ENCODE data around the gene LMF1. TPM values are rescaled to one million over a fixed set of nuclear protein-coding genes. Genes with fewer than 3 reads are reported as not detected.

Gene LMF1
- total and polyA plus RNA-seq, 2 of the 8 experiments (the other 6 are each of a cell fraction or from before 2014, with no cell fraction given), result 3.5 to 9.1 TPM

- Histone ChIP-seq H3K79me1 (ENCODE audit: low read depth, low read length) (no peaks in the 10 kb centered on the region), H2AK5ac (ENCODE audit: low read depth, low read length) (no peak overlapping the region), H3K4me3 (ENCODE audit: extremely low read depth in 1 of 4, insufficient read depth in 2 of 4, low read depth in 3 of 4, low read length in 4 of 4) (no peak overlapping the region), H3K27ac (ENCODE audit: low read depth, low read length) (no peak overlapping the region), H3K36me3 (ENCODE audit: control insufficient read depth in 2 of 4, insufficient read depth in 4 of 4, low read length in 3 of 4) (no peaks in the 10 kb centered on the region), H2BK20ac (ENCODE audit: low read length) (no peak overlapping the region), H3K9me3 (ENCODE audit: insufficient read depth in 2 of 2, low read depth in 1 of 2, low read length in 1 of 2) (peaks cover 0 to 23% of the 10 kb centered on the region in 2 experiments; a peak in 2 of 4 replicates), H3K23ac (ENCODE audit: insufficient read length) (no peak overlapping the region), H2AFZ (ENCODE audit: low read length) (no peak overlapping the region), H3K79me2 (ENCODE audit: control insufficient read depth in 1 of 2, insufficient read depth in 2 of 2, low read length in 2 of 2) (no peaks in the 10 kb centered on the region), H4K91ac (replicated peaks; ENCODE audit: insufficient read length, low read length) (no peak overlapping the region), H3K18ac (ENCODE audit: extremely low read depth, low read length) (no peak overlapping the region), H2BK5ac (ENCODE audit: low read depth, low read length) (no peak overlapping the region), H3K56ac (replicated peaks; ENCODE audit: insufficient read length, low read depth, low read length) (no peak overlapping the region), H3K9ac (replicated peaks in 1 of 4; ENCODE audit: extremely low read depth in 1 of 4, low read depth in 3 of 4, low read length in 3 of 4) (no peak overlapping the region), H3K14ac (ENCODE audit: insufficient read length) (no peak overlapping the region), H4K5ac (ENCODE audit: insufficient read length, low read depth, low read length) (no peak overlapping the region), H3K23me2 (ENCODE audit: low read depth, low read length) (no peaks in the 10 kb centered on the region), H2BK15ac (ENCODE audit: low read length) (no peak overlapping the region), H4K20me1 (replicated peaks in 1 of 2; ENCODE audit: control insufficient read depth in 1 of 2, insufficient read depth in 2 of 2, low read length in 2 of 2) (no peaks in the 10 kb centered on the region), H3K4me2 (ENCODE audit: insufficient read depth in 1 of 2, low read depth in 2 of 2, low read length in 2 of 2) (no peak overlapping the region), H3K4me1 (replicated peaks in 1 of 4; ENCODE audit: control insufficient read depth in 3 of 4, insufficient read depth in 4 of 4, low read length in 3 of 4) (no peaks in the 10 kb centered on the region), H4K8ac (ENCODE audit: extremely low read depth, insufficient read depth, low read length) (no peak overlapping the region), H3K4ac (replicated peaks; ENCODE audit: insufficient read length, low read depth, low read length) (no peak overlapping the region), H2BK12ac (ENCODE audit: low read depth, low read length) (no peak overlapping the region), H2BK120ac (replicated peaks; ENCODE audit: low read depth, low read length) (no peak overlapping the region), H3K27me3 (replicated peaks in 1 of 4; ENCODE audit: control insufficient read depth in 3 of 4, extremely low read depth in 1 of 4, insufficient read depth in 3 of 4, low read length in 3 of 4) (no peaks in the 10 kb centered on the region)
- 81% methylated on average over 7 of the region's 7 CpGs; no CpG with 5 or more reads in 1 of the 2 experiments for WGBS, 2 experiments (ENCODE audit: extremely low coverage in 1 of 2, insufficient coverage in 1 of 2, insufficient read length in 1 of 2, insufficient replicate concordance in 2 of 2, low coverage in 1 of 2, low lambda C conversion rate in 2 of 2, missing lambda C conversion rate in 1 of 2)
- no peak for TF ChIP-seq GABPA (IDR thresholded peaks at IDR 0.05; ENCODE audit: borderline replicate concordance, insufficient read depth, low read length)
- no peak for TF ChIP-seq SIRT6 (IDR thresholded peaks at IDR 0.05; ENCODE audit: low read length)
- TF ChIP-seq RXRA (IDR thresholded peaks at IDR 0.05; ENCODE audit: insufficient read depth, low read depth, low read length), result no peak
- TF ChIP-seq MAFK (IDR thresholded peaks at IDR 0.05; ENCODE audit: low read depth, low read length), result no peak
- no peak for TF ChIP-seq ATF3 (IDR thresholded peaks at IDR 0.05; ENCODE audit: insufficient read depth, low read depth, low read length)
- TF ChIP-seq SAP30 (IDR thresholded peaks at IDR 0.05; ENCODE audit: insufficient read depth, insufficient replicate concordance, low read length), result no peak
- TF ChIP-seq SP1 (IDR thresholded peaks at IDR 0.05; ENCODE audit: low read depth, low read length), result no peak
- no peak for TF ChIP-seq CTCF (IDR thresholded peaks at IDR 0.05; ENCODE audit: control extremely low read depth in 1 of 3, insufficient read depth in 1 of 3, low read depth in 1 of 3, low read length in 3 of 3)
- no peak for TF ChIP-seq BCL11A (IDR thresholded peaks at IDR 0.05; ENCODE audit: low read depth in 2 of 2, low read length in 2 of 2)
- POLR2A ChIA-PET (ENCODE audit: partially characterized antibody), result no interaction called here
- DNase-seq (ENCODE audit: low read depth in 1 of 2, low spot score in 2 of 2) (no peak), FAIRE-seq (no peak)
- CTCF ChIA-PET (ENCODE audit: partially characterized antibody), result no interaction called here
Measured at GRCh38 chr16:907842-908241, 62.9 kb downstream of the LMF1 start.

Measured in H1 (cell line).